22Rv1 (cell line): Measurements from ENCODE around the gene TRPM3.

Experiments
- ZFX ChIP-seq: fragments of 450-650 bp; IDR thresholded peaks from 2 replicates; pipeline ENCODE4 v1.6.1; 2017; ENCODE audit warnings: antibody characterized with exemption, borderline replicate concordance
- TF ChIP-seq, protein P1 (sequence below): fragments of 450-650 bp; IDR thresholded peaks from 2 replicates; pipeline ENCODE4 v1.5.1; 2017; ENCODE audit warnings: mild to moderate bottlenecking

DNA sequence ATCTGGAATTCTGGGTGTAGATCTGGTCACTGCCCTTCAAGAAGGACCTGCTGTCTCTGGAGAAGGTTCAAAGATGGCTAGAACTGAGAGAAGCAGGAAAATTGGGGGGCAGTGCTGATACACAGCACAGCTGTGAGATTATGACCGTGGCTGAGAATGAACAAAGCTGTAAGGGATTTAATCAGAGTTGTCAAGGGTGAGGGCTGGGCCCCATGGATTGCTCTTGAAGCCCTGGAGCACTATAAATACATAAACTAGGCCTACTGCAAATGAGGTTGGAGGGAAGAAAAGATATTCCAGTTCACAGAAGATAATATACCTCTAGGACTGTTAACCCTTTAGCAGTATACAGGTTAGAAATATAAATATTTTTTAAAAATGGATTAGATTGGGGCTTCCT is 620.6 kb downstream of the TRPM3 start:
- TF ChIP-seq, protein P1, sequence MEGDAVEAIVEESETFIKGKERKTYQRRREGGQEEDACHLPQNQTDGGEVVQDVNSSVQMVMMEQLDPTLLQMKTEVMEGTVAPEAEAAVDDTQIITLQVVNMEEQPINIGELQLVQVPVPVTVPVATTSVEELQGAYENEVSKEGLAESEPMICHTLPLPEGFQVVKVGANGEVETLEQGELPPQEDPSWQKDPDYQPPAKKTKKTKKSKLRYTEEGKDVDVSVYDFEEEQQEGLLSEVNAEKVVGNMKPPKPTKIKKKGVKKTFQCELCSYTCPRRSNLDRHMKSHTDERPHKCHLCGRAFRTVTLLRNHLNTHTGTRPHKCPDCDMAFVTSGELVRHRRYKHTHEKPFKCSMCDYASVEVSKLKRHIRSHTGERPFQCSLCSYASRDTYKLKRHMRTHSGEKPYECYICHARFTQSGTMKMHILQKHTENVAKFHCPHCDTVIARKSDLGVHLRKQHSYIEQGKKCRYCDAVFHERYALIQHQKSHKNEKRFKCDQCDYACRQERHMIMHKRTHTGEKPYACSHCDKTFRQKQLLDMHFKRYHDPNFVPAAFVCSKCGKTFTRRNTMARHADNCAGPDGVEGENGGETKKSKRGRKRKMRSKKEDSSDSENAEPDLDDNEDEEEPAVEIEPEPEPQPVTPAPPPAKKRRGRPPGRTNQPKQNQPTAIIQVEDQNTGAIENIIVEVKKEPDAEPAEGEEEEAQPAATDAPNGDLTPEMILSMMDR = no peak
- no peak for TF ChIP-seq ZFX
